ENCODE data around the gene UNCX.

UNCX gene

DNA sequence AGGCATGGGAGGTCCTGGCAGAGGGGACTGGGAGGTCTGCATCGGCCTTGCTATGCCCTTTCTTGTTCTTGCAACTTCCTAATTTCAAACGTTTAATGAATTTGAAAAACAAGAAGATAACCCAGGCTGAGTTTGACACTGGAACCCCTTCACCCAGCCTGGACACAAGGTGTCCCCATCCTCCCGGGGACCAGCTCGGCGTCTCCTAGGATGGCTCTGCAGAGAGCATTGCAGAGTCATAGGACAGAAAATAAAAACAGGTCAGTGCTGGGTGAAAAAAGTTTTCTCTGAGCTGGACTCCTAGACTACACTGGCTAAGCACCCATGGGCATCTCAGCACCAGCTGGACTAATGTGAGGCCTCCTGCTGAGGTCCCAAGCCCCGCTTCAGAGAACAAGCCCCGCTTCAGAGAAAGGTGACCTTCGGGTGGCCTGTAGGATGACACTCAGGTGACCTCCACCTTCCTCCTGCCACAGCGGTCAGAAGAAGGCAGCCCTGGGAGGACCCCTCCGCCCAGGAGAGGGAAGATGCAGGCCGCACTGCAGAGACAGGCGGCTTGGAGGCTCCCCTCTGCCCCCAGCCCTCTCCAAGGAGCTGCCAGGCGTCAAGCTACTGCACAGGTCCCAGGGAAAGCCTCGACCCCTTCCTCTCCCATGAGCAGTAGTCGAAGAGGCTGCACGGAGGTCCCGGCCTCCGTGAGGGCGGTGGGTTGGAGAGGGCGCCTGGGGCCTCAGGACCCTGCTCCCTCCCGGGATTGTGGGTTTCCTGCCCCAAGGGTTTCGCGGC lies 9.3 kb upstream of the UNCX start:
- H3F3A ChIP-seq (ENCODE audit: insufficient read depth), result no peaks in the 10 kb centered on the region
- H3K27ac ChIP-seq (ENCODE audit: low read depth, low read length), result no peak overlapping the region
- no peaks in the 10 kb centered on the region for H4K20me1 ChIP-seq (ENCODE audit: low read depth, low read length)
- H2AFZ ChIP-seq (ENCODE audit: low read depth, low read length, severe bottlenecking), result no peak overlapping the region
- H3K9me2 ChIP-seq (replicated peaks; ENCODE audit: insufficient read depth, low read length), result no peaks in the 10 kb centered on the region
- no peak for TF ChIP-seq EZH2phosphoT487 (conservative IDR thresholded peaks at IDR 0.05; ENCODE audit: low read length)
- TF ChIP-seq, protein P1, sequence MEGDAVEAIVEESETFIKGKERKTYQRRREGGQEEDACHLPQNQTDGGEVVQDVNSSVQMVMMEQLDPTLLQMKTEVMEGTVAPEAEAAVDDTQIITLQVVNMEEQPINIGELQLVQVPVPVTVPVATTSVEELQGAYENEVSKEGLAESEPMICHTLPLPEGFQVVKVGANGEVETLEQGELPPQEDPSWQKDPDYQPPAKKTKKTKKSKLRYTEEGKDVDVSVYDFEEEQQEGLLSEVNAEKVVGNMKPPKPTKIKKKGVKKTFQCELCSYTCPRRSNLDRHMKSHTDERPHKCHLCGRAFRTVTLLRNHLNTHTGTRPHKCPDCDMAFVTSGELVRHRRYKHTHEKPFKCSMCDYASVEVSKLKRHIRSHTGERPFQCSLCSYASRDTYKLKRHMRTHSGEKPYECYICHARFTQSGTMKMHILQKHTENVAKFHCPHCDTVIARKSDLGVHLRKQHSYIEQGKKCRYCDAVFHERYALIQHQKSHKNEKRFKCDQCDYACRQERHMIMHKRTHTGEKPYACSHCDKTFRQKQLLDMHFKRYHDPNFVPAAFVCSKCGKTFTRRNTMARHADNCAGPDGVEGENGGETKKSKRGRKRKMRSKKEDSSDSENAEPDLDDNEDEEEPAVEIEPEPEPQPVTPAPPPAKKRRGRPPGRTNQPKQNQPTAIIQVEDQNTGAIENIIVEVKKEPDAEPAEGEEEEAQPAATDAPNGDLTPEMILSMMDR (IDR thresholded peaks at IDR 0.05; ENCODE audit: insufficient read depth, low read length, poor library complexity, severe bottlenecking), result no peak
- no peak overlapping the region for H3K4me3 ChIP-seq (ENCODE audit: insufficient read depth, low read length, poor library complexity, severe bottlenecking)
- no peaks in the 10 kb centered on the region for H3K36me3 ChIP-seq (ENCODE audit: low read length)
- no peaks in the 10 kb centered on the region for H3K27me3 ChIP-seq (ENCODE audit: low read length)
- H3K9ac ChIP-seq (ENCODE audit: low read length), result no peak overlapping the region
- H3K4me2 ChIP-seq (ENCODE audit: low read depth, low read length, poor library complexity, severe bottlenecking), result no peak overlapping the region
- H3K79me2 ChIP-seq (ENCODE audit: insufficient read depth, low read length), result no peaks in the 10 kb centered on the region
- no peaks in the 10 kb centered on the region for H3K9me3 ChIP-seq (ENCODE audit: insufficient read depth, low read length)

DNA sequence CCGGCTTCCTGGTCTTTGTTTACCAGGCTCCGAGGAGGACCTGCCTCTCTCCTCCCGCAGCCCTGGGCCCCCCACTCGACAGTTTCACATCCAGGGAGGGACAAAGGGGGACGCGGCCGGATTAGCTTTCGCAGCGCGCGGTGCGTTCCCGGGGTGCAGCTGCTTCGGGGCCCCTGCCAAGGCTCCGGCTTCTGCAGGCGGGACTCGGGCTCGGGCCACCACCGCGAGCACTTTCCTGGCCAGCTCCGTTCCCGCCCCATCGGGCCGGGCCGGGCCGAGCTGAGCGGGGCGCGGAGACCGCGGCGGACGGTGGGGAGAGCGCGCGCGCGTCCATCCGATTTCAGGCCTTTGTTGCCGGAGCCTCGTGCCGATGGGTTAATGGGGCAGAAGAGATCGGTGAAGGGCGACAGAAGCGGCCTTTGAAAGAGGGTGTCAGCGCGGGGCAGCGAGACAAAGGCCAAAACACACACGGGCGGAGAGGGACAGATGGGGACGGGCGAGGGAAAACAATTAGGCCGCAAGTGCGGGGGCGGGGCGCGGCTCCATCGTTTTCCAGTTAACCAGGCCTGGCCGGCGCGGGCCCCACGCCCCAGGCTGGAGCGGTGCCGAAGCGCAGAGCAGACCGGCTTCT lies 8.5 kb upstream of the UNCX start:
- Histone ChIP-seq H3K27me3 (ENCODE audit: low read length) (no peaks in the 10 kb centered on the region), H3K9ac (ENCODE audit: low read length) (no peak overlapping the region), H3K9me2 (replicated peaks; ENCODE audit: insufficient read depth, low read length) (no peaks in the 10 kb centered on the region), H3F3A (ENCODE audit: insufficient read depth) (no peaks in the 10 kb centered on the region), H3K4me3 (ENCODE audit: insufficient read depth, low read length, poor library complexity, severe bottlenecking) (no peak overlapping the region), H2AFZ (ENCODE audit: low read depth, low read length, severe bottlenecking) (no peak overlapping the region), H4K20me1 (ENCODE audit: low read depth, low read length) (no peaks in the 10 kb centered on the region), H3K4me2 (ENCODE audit: low read depth, low read length, poor library complexity, severe bottlenecking) (no peak overlapping the region), H3K36me3 (ENCODE audit: low read length) (no peaks in the 10 kb centered on the region), H3K27ac (ENCODE audit: low read depth, low read length) (no peak overlapping the region), H3K79me2 (ENCODE audit: insufficient read depth, low read length) (no peaks in the 10 kb centered on the region), H3K9me3 (ENCODE audit: insufficient read depth, low read length) (no peaks in the 10 kb centered on the region)
- TF ChIP-seq EZH2phosphoT487 (conservative IDR thresholded peaks at IDR 0.05; ENCODE audit: low read length), result no peak
- TF ChIP-seq, protein P1 (IDR thresholded peaks at IDR 0.05; ENCODE audit: insufficient read depth, low read length, poor library complexity, severe bottlenecking), result no peak

DNA sequence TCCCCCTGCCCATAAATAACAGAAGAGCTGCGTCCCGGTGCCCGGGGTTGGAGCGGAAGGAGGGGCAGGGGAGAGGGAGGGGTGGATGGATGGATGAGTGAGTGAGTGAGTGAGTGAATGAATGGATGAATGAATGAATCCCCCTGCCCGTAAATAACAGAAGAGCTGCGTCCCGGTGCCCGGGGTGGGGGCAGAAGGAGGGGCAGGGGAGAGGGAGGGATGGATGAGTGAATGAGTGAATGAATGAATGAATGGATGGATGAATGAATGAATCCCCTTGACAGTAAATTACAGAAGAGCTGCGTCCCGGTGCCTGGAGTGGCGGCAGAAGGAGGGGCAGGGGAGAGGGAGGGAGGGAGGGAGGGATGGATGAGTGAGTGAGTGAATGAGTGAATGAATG lies 7.6 kb upstream of the UNCX start:
- Histone ChIP-seq H3K27me3 (ENCODE audit: low read length) (no peaks in the 10 kb centered on the region), H3F3A (ENCODE audit: insufficient read depth) (no peaks in the 10 kb centered on the region), H2AFZ (ENCODE audit: low read depth, low read length, severe bottlenecking) (no peak overlapping the region), H3K9ac (ENCODE audit: low read length) (no peak overlapping the region), H3K4me3 (ENCODE audit: insufficient read depth, low read length, poor library complexity, severe bottlenecking) (no peak overlapping the region), H3K36me3 (ENCODE audit: low read length) (no peaks in the 10 kb centered on the region), H3K79me2 (ENCODE audit: insufficient read depth, low read length) (no peaks in the 10 kb centered on the region), H4K20me1 (ENCODE audit: low read depth, low read length) (no peaks in the 10 kb centered on the region), H3K27ac (ENCODE audit: low read depth, low read length) (no peak overlapping the region), H3K9me3 (ENCODE audit: insufficient read depth, low read length) (no peaks in the 10 kb centered on the region), H3K9me2 (replicated peaks; ENCODE audit: insufficient read depth, low read length) (no peaks in the 10 kb centered on the region), H3K4me2 (ENCODE audit: low read depth, low read length, poor library complexity, severe bottlenecking) (no peak overlapping the region)
- no peak for TF ChIP-seq EZH2phosphoT487 (conservative IDR thresholded peaks at IDR 0.05; ENCODE audit: low read length)
- TF ChIP-seq, protein P1 (IDR thresholded peaks at IDR 0.05; ENCODE audit: insufficient read depth, low read length, poor library complexity, severe bottlenecking), result no peak
